ENCODE results near the gene ARHGEF7. TPM values are rescaled to one million over a fixed set of nuclear protein-coding genes. Genes with fewer than 3 reads are reported as not detected.

The ARHGEF7 gene
- total RNA-seq, 2 donors from 2014 or later = 49.5 to 53.5 TPM

DNA sequence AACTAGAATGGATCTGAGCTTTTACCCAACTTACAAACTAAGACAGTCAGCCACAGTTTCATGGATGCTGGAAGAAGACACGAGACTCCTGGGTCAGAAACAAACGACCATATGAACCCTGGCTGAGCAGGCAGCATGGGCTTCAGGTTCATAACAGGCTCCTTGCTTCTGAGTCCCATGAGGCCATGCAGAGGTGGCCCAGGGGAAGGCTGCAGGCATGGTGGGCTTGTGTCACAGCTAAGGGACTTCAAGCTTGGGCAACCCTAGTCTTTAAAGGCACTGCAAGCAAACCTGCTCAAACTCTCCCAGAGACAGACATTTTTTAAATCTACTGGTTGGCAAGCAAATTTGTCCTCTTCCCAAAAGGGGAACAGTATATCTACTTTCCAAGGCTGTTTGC is 5.1 kb upstream of the ARHGEF7 start:
- Histone ChIP-seq H3K27me3 (ENCODE audit: control insufficient read depth, insufficient read depth, low read length, poor library complexity, severe bottlenecking) (peaks cover 53% of the 10 kb centered on the region), H3K27ac (ENCODE audit: low read depth, low read length) (no peak overlapping the region), H3K4me3 (ENCODE audit: low read length) (no peak overlapping the region), H3K9ac (ENCODE audit: extremely low read depth, low read length, poor library complexity, severe bottlenecking) (no peak overlapping the region), H3K9me3 (ENCODE audit: control insufficient read depth, low read length) (no peaks in the 10 kb centered on the region), H3K36me3 (ENCODE audit: control insufficient read depth, insufficient read depth, low read length) (no peaks in the 10 kb centered on the region), H3K4me1 (ENCODE audit: control insufficient read depth, insufficient read depth, low read length) (no peaks in the 10 kb centered on the region)
- no peaks in the 10 kb centered on the region for H3K36me3 Mint-ChIP-seq (ENCODE audit: low read depth)
- 70 to 73% methylated on average over 2 of the region's 2 CpGs for WGBS, 2 experiments (ENCODE audit: insufficient coverage in 1 of 2, insufficient read length in 1 of 2)
- H3K4me3 Mint-ChIP-seq = no peak overlapping the region
- H3K27ac Mint-ChIP-seq = no peak overlapping the region
- H3K27me3 Mint-ChIP-seq (ENCODE audit: insufficient read depth) = peaks cover 78% of the 10 kb centered on the region
- DNase-seq = no peak
- H3K4me1 Mint-ChIP-seq = no peaks in the 10 kb centered on the region
- H3K9me3 Mint-ChIP-seq = peaks cover 5% of the 10 kb centered on the region
- no peak for TF ChIP-seq CTCF (conservative IDR thresholded peaks at IDR 0.05)

DNA sequence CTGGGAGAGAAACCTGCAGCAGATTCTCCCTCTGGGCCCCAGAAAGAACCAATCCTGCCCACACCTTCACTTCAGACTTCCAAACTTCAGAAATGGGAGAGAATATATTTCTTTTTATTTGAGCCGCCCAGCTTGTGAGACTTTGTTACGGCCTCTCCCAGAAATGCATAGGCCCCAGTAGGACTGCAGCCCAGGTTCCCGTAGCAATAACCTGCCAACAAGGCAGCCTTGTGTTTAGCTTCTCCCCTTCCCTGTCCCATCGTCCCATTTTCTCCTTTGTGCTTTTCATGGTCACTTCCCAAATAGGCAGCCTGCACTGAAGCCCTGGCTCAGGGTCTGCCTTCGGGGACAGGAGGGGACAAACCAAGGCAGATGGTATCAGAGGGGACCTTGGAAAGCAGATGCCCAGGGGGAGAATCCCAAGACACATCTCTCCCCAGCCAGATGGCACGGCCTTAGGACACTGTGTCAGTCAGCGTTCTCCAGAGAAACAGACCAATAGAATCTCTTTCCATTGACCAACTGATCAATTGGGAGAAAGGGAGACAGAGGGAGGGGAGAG is 3.7 kb upstream of the ARHGEF7 start:
- no peak overlapping the region for H3K27ac ChIP-seq (ENCODE audit: low read depth, low read length)
- Mint-ChIP-seq H3K36me3 (ENCODE audit: low read depth) (no peaks in the 10 kb centered on the region), H3K27ac (no peak overlapping the region), H3K4me1 (peaks cover 5% of the 10 kb centered on the region), H3K4me3 (no peak overlapping the region), H3K27me3 (ENCODE audit: insufficient read depth) (peaks cover 73% of the 10 kb centered on the region), H3K9me3 (peaks cover 4% of the 10 kb centered on the region)
- H3K4me1 ChIP-seq (ENCODE audit: control insufficient read depth, insufficient read depth, low read length) = no peaks in the 10 kb centered on the region
- no peak for TF ChIP-seq CTCF (conservative IDR thresholded peaks at IDR 0.05)
- H3K36me3 ChIP-seq (ENCODE audit: control insufficient read depth, insufficient read depth, low read length) = no peaks in the 10 kb centered on the region
- WGBS, 2 experiments (ENCODE audit: insufficient coverage in 1 of 2, insufficient read length in 1 of 2) = 83 to 86% methylated on average over 4 to 7 of the region's 7 CpGs
- H3K9me3 ChIP-seq (ENCODE audit: control insufficient read depth, low read length) = no peaks in the 10 kb centered on the region
- no peak for DNase-seq
- H3K27me3 ChIP-seq (ENCODE audit: control insufficient read depth, insufficient read depth, low read length, poor library complexity, severe bottlenecking) = peaks cover 60% of the 10 kb centered on the region
- H3K9ac ChIP-seq (ENCODE audit: extremely low read depth, low read length, poor library complexity, severe bottlenecking) = no peak overlapping the region
- H3K4me3 ChIP-seq (ENCODE audit: low read length) = no peak overlapping the region

DNA sequence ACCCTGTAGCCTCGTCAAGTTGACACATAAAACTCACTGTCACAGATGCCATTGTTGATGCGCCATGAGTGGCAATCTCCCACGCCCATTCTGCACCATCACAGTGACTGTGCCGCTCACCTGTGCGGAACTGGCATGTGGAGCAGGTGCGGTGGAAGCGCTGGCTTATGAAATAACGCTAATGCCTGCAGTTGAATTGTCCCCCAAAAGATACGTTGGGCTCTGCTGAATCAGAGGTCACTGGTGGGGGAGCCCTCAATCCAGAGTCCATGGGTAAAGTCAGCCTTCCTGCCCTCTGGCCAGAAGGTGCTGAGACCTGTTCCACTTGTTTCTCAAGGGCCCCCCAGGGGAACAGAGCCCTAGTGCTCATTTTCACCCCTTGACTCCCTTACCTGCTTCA is 2.9 kb upstream of the ARHGEF7 start:
- H3K27ac ChIP-seq (ENCODE audit: low read depth, low read length) = no peak overlapping the region
- no peaks in the 10 kb centered on the region for H3K9me3 ChIP-seq (ENCODE audit: control insufficient read depth, low read length)
- Mint-ChIP-seq H3K4me3 (no peak overlapping the region), H3K27ac (no peak overlapping the region), H3K27me3 (ENCODE audit: insufficient read depth) (peaks cover 76% of the 10 kb centered on the region), H3K36me3 (ENCODE audit: low read depth) (no peaks in the 10 kb centered on the region), H3K4me1 (peaks cover 5% of the 10 kb centered on the region), H3K9me3 (peaks cover 4% of the 10 kb centered on the region)
- no peak for TF ChIP-seq CTCF (conservative IDR thresholded peaks at IDR 0.05)
- no peaks in the 10 kb centered on the region for H3K4me1 ChIP-seq (ENCODE audit: control insufficient read depth, insufficient read depth, low read length)
- no peak overlapping the region for H3K9ac ChIP-seq (ENCODE audit: extremely low read depth, low read length, poor library complexity, severe bottlenecking)
- H3K36me3 ChIP-seq (ENCODE audit: control insufficient read depth, insufficient read depth, low read length) = no peaks in the 10 kb centered on the region
- peaks cover 68% of the 10 kb centered on the region for H3K27me3 ChIP-seq (ENCODE audit: control insufficient read depth, insufficient read depth, low read length, poor library complexity, severe bottlenecking)
- DNase-seq = no peak
- no peak overlapping the region for H3K4me3 ChIP-seq (ENCODE audit: low read length)
- 93 to 97% methylated on average over 9 of the region's 9 CpGs for WGBS, 2 experiments (ENCODE audit: insufficient coverage in 1 of 2, insufficient read length in 1 of 2)
